Gastrocnemius medialis (tissue), 4 donors: Measurements from ENCODE around the gene DARS1.

Source experiments
- CTCF ChIP-seq, 5 experiments: fragments of 450-650 bp in 3 of 5; fragments of 200-600 bp in 2 of 5; sonication (generic) in 2 of 5; IDR thresholded peaks in 4 of 5; conservative IDR thresholded peaks in 1 of 5; 1 replicate in 4 of 5; 2 replicates in 1 of 5; pipeline ENCODE4 v1.5.1; 2016 to 2019; ENCODE audit warnings: antibody characterized with exemption in 5 of 5, mild to moderate bottlenecking in 3 of 5, moderate library complexity in 3 of 5
- POLR2A ChIP-seq, 2 donors: fragments of 450-650 bp; IDR thresholded peaks; one replicate each; pipeline ENCODE4 v1.6.1; 2017; ENCODE audit warnings: antibody characterized with exemption in 2 of 2, mild to moderate bottlenecking in 2 of 2, moderate library complexity in 2 of 2

- TF ChIP-seq POLR2A (IDR thresholded peaks at IDR 0.05), result no peak
- TF ChIP-seq CTCF (IDR thresholded peaks at IDR 0.05 in 4 of 5, conservative IDR thresholded peaks at IDR 0.05 in 1 of 5), result no peak
These were observed 81.8 kb downstream of the DARS1 start for GRCh38 chr2:135903650-135904049.
